Naive B cell (primary cell): ENCODE data around the gene RPS3. TPM values are rescaled to one million over a fixed set of nuclear protein-coding genes. Genes with fewer than 3 reads are reported as not detected.
A peak's percentile ranks its signal among the peaks of the same experiment; 100 is the strongest.
"Not testable (repeated sequence)": the region's sequence is repeated elsewhere in the genome, so short reads cannot be mapped to it uniquely, and the experiment has no call there.

Experiments
- ATAC-seq, 2 donors: fragments of 150-1000 bp; cut with Tn5 transposase; 2 replicates each; pipeline ENCODE4 v1.10.0; 2021; ENCODE audit warnings: low read depth in 2 of 2, mild to moderate bottlenecking in 2 of 2, moderate library complexity in 2 of 2
- DNase-seq: peaks from one replicate; pipeline ENCODE4 v3.0.0; 2022
- H3K27ac Mint-ChIP-seq, 6 donors: one replicate each; pipeline ENCODE4 v1.8.0; 2020 to 2022; ENCODE audit warnings: mild to moderate bottlenecking in 6 of 6, mixed read lengths in 6 of 6, moderate library complexity in 5 of 6, inconsistent platforms in 2 of 6
- H3K27me3 Mint-ChIP-seq, 3 donors: one replicate each; pipeline ENCODE4 v1.8.0; 2021 to 2022; ENCODE audit warnings: mixed read lengths in 3 of 3, mild to moderate bottlenecking in 1 of 3
- H3K36me3 Mint-ChIP-seq, 2 donors: one replicate each; pipeline ENCODE4 v1.8.0; 2020 to 2022; ENCODE audit warnings: mixed read lengths in 2 of 2, inconsistent platforms in 1 of 2, mild to moderate bottlenecking in 1 of 2
- H3K4me1 Mint-ChIP-seq, 3 donors: one replicate each; pipeline ENCODE4 v1.8.0; 2020 to 2022; ENCODE audit warnings: mixed read lengths in 3 of 3, inconsistent platforms in 1 of 3, mild to moderate bottlenecking in 1 of 3, moderate library complexity in 1 of 3
- H3K4me3 Mint-ChIP-seq, 8 donors: one replicate each; pipeline ENCODE4 v1.8.0; 2020 to 2022; ENCODE audit warnings: mild to moderate bottlenecking in 8 of 8, mixed read lengths in 8 of 8, moderate library complexity in 8 of 8, inconsistent platforms in 2 of 8
- H3K9me3 Mint-ChIP-seq, 7 donors: one replicate each; pipeline ENCODE4 v1.8.0; 2020 to 2022; ENCODE audit warnings: mixed read lengths in 7 of 7, mild to moderate bottlenecking in 5 of 7, inconsistent platforms in 2 of 7, moderate library complexity in 1 of 7
- polyA plus RNA-seq, 6 donors: library from polyadenylated mRNA; unstranded; fragments of 300-500 nt; fragmentation: Illumina TruSeq; gene quantifications; one replicate each; pipeline ENCODE4 v1.2.3, GENCODE V29; 2021; ENCODE audit warnings: low read depth in 6 of 6

RPS3 gene
- 1,000 to 10,000 TPM; 3,862 to 5,214 (median 4,183) TPM for polyA plus RNA-seq

GRCh38 chr11:75399344-75400145, at the start of gene RPS3:
RPS3 (plus strand) TSS chr11:75399518; CDS start chr11:75399548, 30 bp downstream.
- H3K36me3 Mint-ChIP-seq: peaks cover 30 to 31% of the 10 kb centered on the region in 2 donors
- peak within 1 kb of the TSS; percentile 90 to 99 (median 96) for H3K27ac Mint-ChIP-seq
- peaks cover 34 to 56% (median 47%) of the 10 kb centered on the region in 3 donors for H3K4me1 Mint-ChIP-seq
- DNase-seq: peak; percentile 87
- no peaks in the 10 kb centered on the region for H3K9me3 Mint-ChIP-seq
- peak within 1 kb of the TSS; percentile 91 to 99 (median 96) for H3K4me3 Mint-ChIP-seq
- peak; percentile 92 to 95 for ATAC-seq
- peaks cover 0 to 13% (median 0%) of the 10 kb centered on the region in 3 donors for H3K27me3 Mint-ChIP-seq

GRCh38 chr11:75349521-75350116, 49.7 kb upstream of the RPS3 start:
- H3K9me3 Mint-ChIP-seq: no peaks in the 10 kb centered on the region
- H3K36me3 Mint-ChIP-seq: peaks cover 0 to 4% of the 10 kb centered on the region in 2 donors
- DNase-seq (no peak), ATAC-seq (no peak)
- peak overlapping the region in 6 of 8 donors; percentile 3 to 86 (median 75) for H3K4me3 Mint-ChIP-seq
- H3K27ac Mint-ChIP-seq: peak overlapping the region in 3 of 6 donors; percentile 57 to 88 (median 74)
- H3K27me3 Mint-ChIP-seq: peaks cover 0 to 34% (median 8%) of the 10 kb centered on the region in 3 donors
- H3K4me1 Mint-ChIP-seq: peaks cover 28 to 52% (median 35%) of the 10 kb centered on the region in 3 donors

- Mint-ChIP-seq H3K27me3 (peaks cover 0 to 38% (median 8%) of the 10 kb centered on the region in 3 donors), H3K36me3 (peaks cover 0 to 7% of the 10 kb centered on the region in 2 donors), H3K27ac (peak overlapping the region in 4 of 6 donors; percentile 1 to 93 (median 66)), H3K4me1 (peaks cover 29 to 46% (median 35%) of the 10 kb centered on the region in 3 donors), H3K9me3 (no peaks in the 10 kb centered on the region), H3K4me3 (peak overlapping the region; percentile 48 to 86 (median 76))
- ATAC-seq (no peak), DNase-seq (no peak)
Observed at GRCh38 chr11:75350122-75350742, 49.1 kb upstream of the RPS3 start.

GRCh38 chr11:75350743-75351540, 48.4 kb upstream of the RPS3 start:
- H3K4me3 Mint-ChIP-seq: peak overlapping the region; percentile 73 to 89 (median 77)
- peaks cover 0 to 45% (median 8%) of the 10 kb centered on the region in 3 donors for H3K27me3 Mint-ChIP-seq
- peak; percentile 31 to 46 for ATAC-seq

GRCh38 chr11:75351541-75351790, 47.9 kb upstream of the RPS3 start, which contains the start of gene ARRB1:
ARRB1 (minus strand) TSS chr11:75351661; CDS start chr11:75351607, 54 bp downstream.
- DNase-seq (no peak), ATAC-seq (no peak)
- Mint-ChIP-seq H3K27ac (peak within 1 kb of the TSS; percentile 34 to 93 (median 76)), H3K4me3 (peak within 1 kb of the TSS; percentile 73 to 91 (median 87)), H3K36me3 (peaks cover 0 to 7% of the 10 kb centered on the region in 2 donors), H3K27me3 (peaks cover 0 to 50% (median 8%) of the 10 kb centered on the region in 3 donors), H3K4me1 (peaks cover 26 to 35% (median 29%) of the 10 kb centered on the region in 3 donors), H3K9me3 (no peaks in the 10 kb centered on the region)

More at GRCh38 chr11:75350743-75351540, 48.4 kb upstream of the RPS3 start:
- Mint-ChIP-seq H3K4me1 (peaks cover 29 to 40% (median 31%) of the 10 kb centered on the region in 3 donors), H3K9me3 (no peaks in the 10 kb centered on the region), H3K27ac (peak overlapping the region; percentile 1 to 93 (median 42)), H3K36me3 (peaks cover 0 to 7% of the 10 kb centered on the region in 2 donors)
- DNase-seq: no peak

GRCh38 chr11:75351791-75352587, 47.3 kb upstream of the RPS3 start:
- H3K4me1 Mint-ChIP-seq: peaks cover 25 to 34% (median 29%) of the 10 kb centered on the region in 3 donors

GRCh38 chr11:75352588-75353206, 46.6 kb upstream of the RPS3 start:
- no peaks in the 10 kb centered on the region for H3K9me3 Mint-ChIP-seq
- peak overlapping the region in 3 of 6 donors; percentile 56 to 82 (median 66) for H3K27ac Mint-ChIP-seq
- H3K36me3 Mint-ChIP-seq: peaks cover 0 to 7% of the 10 kb centered on the region in 2 donors
- DNase-seq (no peak), ATAC-seq (no peak)
- H3K27me3 Mint-ChIP-seq: peaks cover 0 to 61% (median 11%) of the 10 kb centered on the region in 3 donors
- peaks cover 25 to 34% (median 29%) of the 10 kb centered on the region in 3 donors for H3K4me1 Mint-ChIP-seq
- peak overlapping the region; percentile 73 to 91 (median 87) for H3K4me3 Mint-ChIP-seq

More at GRCh38 chr11:75351791-75352587, 47.3 kb upstream of the RPS3 start:
- Mint-ChIP-seq H3K4me3 (peak overlapping the region; percentile 73 to 91 (median 87)), H3K36me3 (peaks cover 0 to 7% of the 10 kb centered on the region in 2 donors), H3K27me3 (peaks cover 0 to 56% (median 11%) of the 10 kb centered on the region in 3 donors), H3K27ac (peak overlapping the region in 4 of 6 donors; percentile 66 to 90 (median 84)), H3K9me3 (no peaks in the 10 kb centered on the region)
- DNase-seq (peak; percentile 18), ATAC-seq (peak; percentile 59 to 62)

GRCh38 chr11:75355051-75355450, 44.3 kb upstream of the RPS3 start:
- Mint-ChIP-seq H3K27ac (no peak overlapping the region), H3K9me3 (no peaks in the 10 kb centered on the region)

GRCh38 chr11:75356613-75357012, 42.7 kb upstream of the RPS3 start:
- peaks cover 0 to 48% (median 6%) of the 10 kb centered on the region in 3 donors for H3K27me3 Mint-ChIP-seq
- DNase-seq (no peak), ATAC-seq (no peak)
- peaks cover 22 to 43% (median 23%) of the 10 kb centered on the region in 3 donors for H3K4me1 Mint-ChIP-seq
- no peak overlapping the region for H3K27ac Mint-ChIP-seq
- H3K9me3 Mint-ChIP-seq: no peaks in the 10 kb centered on the region
- peaks cover 0 to 7% of the 10 kb centered on the region in 2 donors for H3K36me3 Mint-ChIP-seq
- H3K4me3 Mint-ChIP-seq: no peak overlapping the region

More at GRCh38 chr11:75355051-75355450, 44.3 kb upstream of the RPS3 start:
- H3K4me3 Mint-ChIP-seq: no peak overlapping the region
- DNase-seq: no peak
- H3K36me3 Mint-ChIP-seq: peaks cover 0 to 7% of the 10 kb centered on the region in 2 donors
- H3K4me1 Mint-ChIP-seq: peaks cover 25 to 40% (median 28%) of the 10 kb centered on the region in 3 donors
- ATAC-seq: no peak
- H3K27me3 Mint-ChIP-seq: peaks cover 0 to 61% (median 11%) of the 10 kb centered on the region in 3 donors

GRCh38 chr11:75362285-75362684, 37.0 kb upstream of the RPS3 start:
- not testable (repeated sequence) for H3K36me3 Mint-ChIP-seq, H3K27ac Mint-ChIP-seq, H3K4me3 Mint-ChIP-seq, ATAC-seq, H3K27me3 Mint-ChIP-seq, DNase-seq, H3K9me3 Mint-ChIP-seq
- H3K4me1 Mint-ChIP-seq: peaks cover 8 to 38% (median 20%) of the 10 kb centered on the region in 3 donors

- ATAC-seq (peak; percentile 47 to 69), DNase-seq (no peak)
- peak overlapping the region in 1 of 6 donors; percentile 5 for H3K27ac Mint-ChIP-seq
- H3K4me3 Mint-ChIP-seq: peak overlapping the region in 3 of 8 donors; percentile 3 to 48 (median 12)
- no peaks in the 10 kb centered on the region for H3K36me3 Mint-ChIP-seq
- H3K9me3 Mint-ChIP-seq: peaks cover 0 to 9% (median 6%) of the 10 kb centered on the region in 7 donors
- H3K4me1 Mint-ChIP-seq: peaks cover 8 to 30% (median 19%) of the 10 kb centered on the region in 3 donors
- no peaks in the 10 kb centered on the region for H3K27me3 Mint-ChIP-seq
Observed at GRCh38 chr11:75365711-75366181, 33.6 kb upstream of the RPS3 start.
